Adrenal gland (tissue), 5 donors: ENCODE data around the gene CYBA.

Experiments
- CTCF ChIP-seq, 6 experiments: fragments of 450-650 bp in 4 of 6; fragments of 200-600 bp in 2 of 6; sonication (generic) in 1 of 6; IDR thresholded peaks; 1 replicate in 5 of 6; 2 replicates in 1 of 6; pipeline versions ENCODE4 v1.5.1 to v1.8.0; 2016 to 2021; ENCODE audit warnings: antibody characterized with exemption in 6 of 6, mild to moderate bottlenecking in 2 of 6, moderate library complexity in 1 of 6
- POLR2A ChIP-seq, 2 donors: fragments of 450-650 bp; IDR thresholded peaks; one replicate each; pipeline ENCODE4 v1.6.1; 2017; ENCODE audit warnings: antibody characterized with exemption in 2 of 2, mild to moderate bottlenecking in 2 of 2, moderate library complexity in 1 of 2
- donor health status: DM: no; HTN: no; CAD: no.

DNA sequence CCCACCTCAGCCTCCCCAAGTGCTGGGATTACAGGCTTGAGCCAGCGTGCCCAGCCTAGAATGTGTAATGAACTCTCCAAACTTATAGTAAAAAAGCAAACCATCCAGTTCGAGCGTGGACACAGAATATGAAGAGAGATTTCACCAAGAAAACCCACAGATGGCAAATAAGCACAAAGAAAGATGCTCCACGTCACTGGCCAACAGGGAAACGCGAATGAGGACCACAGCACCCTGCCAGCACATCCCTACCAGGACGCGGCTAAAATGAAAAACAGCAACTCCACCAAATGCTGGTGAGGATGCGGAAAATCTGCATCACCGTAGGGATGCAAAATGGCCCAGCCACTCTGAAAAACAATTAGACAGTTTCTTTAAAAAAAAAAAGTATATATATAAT, 10.6 kb upstream of the CYBA start:
- no peak for TF ChIP-seq CTCF (IDR thresholded peaks at IDR 0.05)
- TF ChIP-seq POLR2A (IDR thresholded peaks at IDR 0.05), result no peak
